Activated naive CD4-positive, alpha-beta T cell treated with anti-CD3 and anti-CD28 coated beads, Interleukin-2, amount 50 U/mL, for 16 hours (primary cell): ENCODE results near the gene BCR.
"Not testable (repeated sequence)": the region's sequence is repeated elsewhere in the genome, so short reads cannot be mapped to it uniquely, and the experiment has no call there.

ENCODE experiments used
- DNase-seq: peaks from one replicate; pipeline ENCODE4 v3.0.0-alpha.2; 2020

BCR gene

DNA sequence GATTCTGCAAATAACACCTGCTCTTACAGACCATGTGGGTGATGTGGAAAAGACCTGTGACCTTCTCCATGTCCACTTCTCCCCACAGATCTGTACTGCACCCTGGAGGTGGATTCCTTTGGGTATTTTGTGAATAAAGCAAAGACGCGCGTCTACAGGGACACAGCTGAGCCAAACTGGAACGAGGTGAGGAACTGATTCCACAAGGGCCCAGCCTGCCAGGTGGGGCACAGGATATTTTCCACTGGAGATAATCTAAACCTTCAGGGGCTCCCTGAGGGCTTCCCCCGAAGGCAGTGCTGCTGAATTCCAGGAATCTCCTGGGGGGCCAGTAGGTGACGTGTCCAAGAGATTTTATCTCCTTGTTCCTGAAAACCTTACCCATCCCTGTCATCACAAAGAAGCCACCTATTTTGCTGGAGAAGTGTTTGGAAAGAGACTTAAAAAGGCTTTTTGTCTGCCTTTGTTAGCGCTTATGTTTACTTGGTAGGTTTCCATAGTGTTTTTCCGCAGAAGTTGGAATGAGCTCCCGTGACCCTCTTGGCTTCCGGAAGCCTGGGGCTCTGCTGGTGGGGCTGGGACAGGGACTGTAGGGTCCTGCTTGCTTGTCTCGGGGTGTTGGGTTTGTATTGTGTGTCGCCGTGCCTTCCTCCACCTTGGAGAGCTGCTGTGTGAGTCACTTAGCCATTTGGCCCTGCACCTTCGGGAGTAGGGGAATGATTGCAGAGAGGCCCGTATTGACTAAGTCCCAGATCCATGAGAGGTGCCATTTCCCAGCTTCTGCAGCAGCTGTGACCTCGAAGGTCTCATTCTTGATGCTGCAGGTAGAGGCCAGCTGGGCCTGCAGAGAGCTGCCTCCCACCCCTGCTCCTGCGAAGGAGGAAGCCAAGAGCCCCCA, 112.4 kb downstream of the BCR start:
- no peak for DNase-seq

DNA sequence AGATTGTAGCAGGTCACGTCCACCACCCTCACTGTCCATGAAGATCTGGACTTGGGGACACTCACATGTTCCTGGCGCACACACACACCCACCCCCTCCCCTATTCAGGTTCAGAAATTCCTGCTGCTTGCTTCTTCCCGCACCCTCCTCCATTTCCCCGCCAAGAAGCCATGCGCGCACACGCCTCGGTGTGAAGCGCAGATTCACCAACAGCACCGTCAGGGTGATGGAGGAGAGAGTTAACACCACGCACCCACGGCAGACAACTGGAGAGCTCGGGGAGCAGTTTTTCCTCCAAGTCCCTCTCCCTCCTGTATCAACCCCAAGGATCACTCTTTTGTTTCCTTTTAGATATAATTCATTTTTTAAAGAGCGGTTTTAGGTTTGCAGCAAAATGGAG, 113.4 kb downstream of the BCR start:
- no peak for DNase-seq

DNA sequence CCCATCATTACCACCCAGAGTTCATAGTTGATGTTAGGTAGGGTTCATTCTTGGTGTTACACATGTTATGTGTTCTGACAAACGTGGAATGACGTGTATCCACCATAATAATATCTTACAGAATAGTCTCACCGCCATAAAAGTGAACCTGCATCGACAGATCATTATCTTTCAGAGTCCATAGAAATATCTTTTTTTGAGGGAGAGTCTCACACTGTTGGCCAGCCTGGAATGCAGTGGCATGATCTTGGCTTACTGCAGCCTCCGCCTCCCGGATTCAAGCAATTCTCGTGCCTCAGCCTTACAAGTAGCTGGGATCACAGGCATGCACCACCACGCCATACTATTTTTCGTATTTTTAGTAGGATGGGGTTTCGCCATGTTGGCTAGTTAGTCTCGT, 113.9 kb downstream of the BCR start:
- no peak for DNase-seq

DNA sequence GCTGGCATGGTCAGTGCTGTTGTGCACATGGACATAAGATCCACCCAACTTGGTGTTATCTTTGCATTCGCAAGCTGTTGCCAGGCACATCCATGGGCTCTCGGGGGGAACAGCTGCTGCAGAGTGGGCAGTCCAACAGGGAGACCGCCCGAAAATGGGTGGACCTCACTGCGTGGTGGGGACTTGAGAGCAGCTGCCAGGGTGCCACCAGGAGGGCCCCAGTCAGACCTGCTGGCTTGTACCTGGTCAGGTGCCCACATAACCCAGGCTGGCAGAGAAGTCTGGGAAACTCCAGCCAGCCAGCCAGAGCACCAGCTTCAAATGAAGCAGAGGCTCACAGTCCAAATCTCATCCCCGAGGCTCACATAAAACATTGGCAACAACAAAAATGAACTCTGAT, 120.2 kb downstream of the BCR start:
- DNase-seq = no peak

DNA sequence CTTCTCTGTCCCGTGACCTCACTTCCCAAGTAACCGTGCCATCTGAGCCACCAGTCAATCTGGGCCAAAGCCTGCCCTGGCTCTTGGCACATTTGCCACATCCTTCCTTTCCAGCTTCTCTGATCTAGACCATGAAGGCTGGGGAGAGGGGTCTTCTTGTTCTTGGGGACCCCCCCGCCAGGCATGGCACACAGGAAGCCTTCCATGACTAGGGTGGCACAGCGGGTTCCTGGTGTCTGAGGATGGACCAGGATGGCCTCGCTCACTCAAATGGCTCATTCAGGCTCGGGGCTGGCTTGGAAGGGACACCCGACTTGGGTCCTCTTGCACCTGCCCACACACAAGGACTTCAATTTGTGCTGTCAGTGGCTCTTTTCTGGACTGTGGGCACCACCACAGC, 121.3 kb downstream of the BCR start:
- DNase-seq = no peak

DNA sequence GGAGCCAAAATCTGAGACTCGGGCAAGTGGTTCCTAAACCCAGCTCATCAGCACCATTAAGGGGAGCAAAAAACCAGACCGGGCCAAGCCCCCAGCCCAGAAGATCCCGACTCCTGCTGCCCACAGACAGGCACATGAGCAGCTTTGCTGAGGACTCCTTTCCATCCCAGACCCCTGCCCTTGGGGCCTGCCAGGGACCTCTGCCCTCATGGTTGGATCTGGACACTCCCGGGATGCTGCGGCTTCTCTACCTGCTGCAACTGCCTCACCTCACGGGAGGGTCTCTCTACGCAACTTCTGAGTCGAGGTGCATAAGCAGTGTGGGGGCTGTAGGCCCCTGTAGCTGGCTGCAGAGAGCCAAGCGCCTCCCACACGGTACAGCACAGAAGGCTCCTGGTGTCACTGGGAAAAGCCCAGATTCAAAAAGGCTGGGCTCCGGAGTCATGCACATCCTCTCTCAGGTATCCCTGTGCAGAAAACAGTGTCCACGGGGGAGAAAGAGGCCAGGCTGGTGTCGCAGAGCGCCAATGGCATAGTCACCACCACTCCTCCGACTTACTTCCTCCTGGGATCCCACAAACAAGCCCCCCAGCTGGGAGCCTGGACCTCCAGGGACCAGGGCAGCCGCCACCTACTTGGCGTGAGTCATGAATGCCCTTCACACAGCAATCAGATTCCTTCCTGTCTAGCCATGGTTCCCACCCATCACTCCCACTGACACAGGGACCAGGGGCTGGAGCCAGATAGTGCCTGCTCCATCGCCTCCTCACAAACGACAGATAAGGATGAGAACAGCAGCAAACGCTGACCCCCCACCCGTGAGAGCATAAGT, 122.1 kb downstream of the BCR start:
- DNase-seq = no peak

DNA sequence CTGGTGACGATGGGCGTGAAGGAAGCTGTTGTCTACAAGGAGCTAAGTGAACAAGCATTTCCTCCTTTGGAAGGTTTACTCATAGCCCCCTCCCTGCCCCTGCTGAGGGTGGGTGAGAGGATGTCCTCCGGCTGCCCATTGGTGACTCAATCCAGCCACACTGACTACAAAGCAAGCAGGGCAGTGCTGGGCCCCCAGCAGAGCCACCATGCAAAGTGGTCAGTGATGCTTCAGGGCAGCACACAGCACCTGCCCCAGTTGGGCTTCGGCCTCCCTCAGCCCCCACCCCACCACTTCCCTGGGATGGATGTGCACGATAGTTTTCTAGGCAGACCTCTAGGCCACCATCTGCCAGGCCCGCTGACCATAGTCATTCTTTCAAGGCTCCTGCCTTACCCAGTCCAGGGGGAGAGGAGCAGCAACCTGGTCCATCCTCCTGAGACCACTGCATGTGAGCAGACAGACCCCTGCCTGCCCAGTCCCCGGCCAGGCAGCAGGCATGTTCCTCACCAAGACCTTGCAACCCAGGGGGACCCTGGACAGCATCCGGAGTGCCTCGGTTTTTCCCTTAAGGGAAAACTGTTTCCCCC, 125.1 kb downstream of the BCR start:
- DNase-seq = no peak

GRCh38 chr22:23305922-23306374, 125.6 kb downstream of the BCR start:
- no peak for DNase-seq

- DNase-seq = no peak
These were observed 126.2 kb downstream of the BCR start for GRCh38 chr22:23306438-23306921.

GRCh38 chr22:23306926-23307325, 126.6 kb downstream of the BCR start:
- DNase-seq = no peak

DNA sequence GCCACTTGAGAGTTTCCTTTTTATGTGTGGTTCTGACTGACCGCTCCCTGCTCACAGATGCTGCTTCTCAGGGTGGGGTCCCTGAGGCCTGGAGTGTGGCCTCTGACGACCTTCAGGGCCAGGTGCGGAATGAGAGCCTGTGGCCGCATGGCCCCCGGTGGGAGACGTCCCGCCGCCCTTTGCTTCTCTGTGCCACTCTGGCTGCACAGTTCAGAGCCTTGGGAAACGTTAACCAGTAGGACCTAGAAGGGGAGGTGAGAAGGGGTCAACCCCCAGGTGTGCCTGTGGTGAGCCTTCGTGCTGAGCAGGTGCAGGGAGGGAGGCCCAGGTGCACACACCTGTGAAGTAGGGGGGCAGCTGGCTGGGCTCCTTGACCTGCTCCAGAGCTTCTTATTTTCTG, 127.2 kb downstream of the BCR start:
- DNase-seq = not testable (repeated sequence)

GRCh38 chr22:23309261-23309660, 129.0 kb downstream of the BCR start:
- DNase-seq = not testable (repeated sequence)

GRCh38 chr22:23310443-23311097, 130.3 kb downstream of the BCR start:
- not testable (repeated sequence) for DNase-seq

DNA sequence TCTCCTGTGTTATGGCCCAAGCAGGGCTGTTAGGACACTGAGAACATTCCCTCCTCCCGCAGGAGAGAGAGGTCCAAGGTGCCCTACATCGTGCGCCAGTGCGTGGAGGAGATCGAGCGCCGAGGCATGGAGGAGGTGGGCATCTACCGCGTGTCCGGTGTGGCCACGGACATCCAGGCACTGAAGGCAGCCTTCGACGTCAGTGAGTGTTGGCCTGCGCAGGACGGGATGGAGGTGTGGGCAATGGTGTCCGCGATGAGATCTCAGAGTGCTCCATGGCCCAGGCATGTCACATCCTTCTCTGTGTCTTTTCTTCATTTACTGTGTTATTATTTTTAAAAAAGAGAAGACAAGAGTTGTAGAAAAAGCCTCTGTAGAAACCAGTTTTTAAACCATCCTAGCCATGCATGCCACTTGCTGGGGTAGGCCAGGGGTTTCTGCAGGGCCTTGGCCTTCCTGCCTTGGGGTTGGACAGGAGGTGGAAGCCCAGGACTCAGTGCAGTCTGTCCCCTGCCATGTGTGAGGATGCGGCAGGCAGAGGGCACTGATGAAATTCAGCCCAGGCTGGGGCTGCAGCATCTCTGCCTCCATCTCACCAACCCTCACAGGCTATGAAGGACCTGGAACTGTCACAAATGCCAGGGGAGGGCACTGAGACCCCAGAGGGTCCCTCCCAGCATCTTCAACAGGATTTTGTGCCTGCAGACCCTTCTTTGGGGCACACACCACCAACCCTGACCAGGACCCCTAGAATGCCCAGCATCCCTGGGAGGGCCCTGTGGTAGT, 131.5 kb downstream of the BCR start:
- DNase-seq = not testable (repeated sequence)

- no peak for DNase-seq
These were observed 133.7 kb downstream of the BCR start for GRCh38 chr22:23313791-23314567.

DNA sequence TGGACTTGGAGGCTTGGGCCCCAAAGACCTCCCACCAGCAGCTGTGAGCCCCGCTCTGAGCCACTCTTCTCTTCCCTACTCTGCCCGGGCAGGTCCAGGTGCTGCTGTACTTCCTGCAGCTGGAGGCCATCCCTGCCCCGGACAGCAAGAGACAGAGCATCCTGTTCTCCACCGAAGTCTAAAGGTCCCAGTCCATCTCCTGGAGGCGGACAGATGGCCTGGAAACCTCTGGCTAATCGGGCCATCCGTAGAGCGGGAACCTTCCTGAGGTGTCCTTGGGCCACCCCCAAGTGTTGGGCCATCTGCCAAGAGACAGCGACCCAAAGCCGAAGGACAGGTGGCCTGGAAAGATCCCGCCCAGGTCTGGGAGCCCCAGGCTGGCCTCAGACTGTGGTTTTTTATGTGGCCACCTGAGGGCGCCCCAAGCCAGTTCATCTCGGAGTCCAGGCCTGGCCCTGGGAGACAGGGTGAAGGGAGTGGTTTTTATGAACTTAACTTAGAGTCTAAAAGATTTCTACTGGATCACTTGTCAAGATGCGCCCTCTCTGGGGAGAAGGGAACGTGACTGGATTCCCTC, 135.1 kb downstream of the BCR start:
- peak; percentile 57 for DNase-seq

DNA sequence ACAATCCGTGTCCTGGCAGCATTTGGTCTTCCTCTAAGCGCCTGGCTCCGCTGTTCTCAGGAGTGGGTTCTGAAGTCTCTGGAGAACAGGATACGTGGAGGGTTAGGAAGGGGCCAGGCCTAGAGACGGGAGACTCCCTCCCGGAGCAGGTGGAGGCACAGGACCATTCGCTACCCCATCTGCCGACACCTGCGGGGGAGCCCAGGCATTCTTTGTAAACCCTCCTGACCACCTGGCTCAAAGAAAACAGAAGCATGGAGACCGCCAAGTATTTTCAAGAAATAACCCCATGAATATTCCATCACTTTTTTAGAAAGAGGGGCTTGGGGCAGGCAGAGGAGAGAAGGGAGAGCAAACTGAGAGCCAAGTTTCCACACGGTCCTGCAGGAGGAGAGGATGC, 136.3 kb downstream of the BCR start:
- not testable (repeated sequence) for DNase-seq

DNA sequence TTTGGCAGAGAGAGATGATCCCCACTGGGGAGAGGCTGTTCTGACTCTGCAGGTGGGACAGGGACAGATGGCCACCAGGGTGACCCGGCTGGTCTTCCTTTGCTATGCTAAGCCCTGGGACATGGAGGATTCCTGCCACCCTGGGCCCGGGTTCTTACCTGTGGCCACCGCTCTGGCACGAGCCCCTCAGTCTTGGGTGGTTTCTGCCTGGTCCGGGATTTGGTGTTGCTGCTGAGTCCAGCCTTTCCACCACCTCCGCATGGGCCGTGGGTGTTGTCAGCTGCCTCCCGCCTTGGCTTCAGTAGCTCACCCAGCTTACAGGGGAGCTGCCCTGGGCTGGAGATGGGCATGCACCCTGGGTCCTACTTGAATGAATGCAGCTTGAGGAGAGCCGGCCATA, 138.0 kb downstream of the BCR start:
- not testable (repeated sequence) for DNase-seq

GRCh38 chr22:23322497-23323080, 142.3 kb downstream of the BCR start:
- not testable (repeated sequence) for DNase-seq
